PC-3 (cell line): ENCODE results near the gene INKA2.

Experiments used
- EZH2 ChIP-seq: fragments of 300-600 bp; sonication (generic); IDR thresholded peaks from one replicate; pipeline ENCODE4 v1.6.1; 2017; ENCODE audit warnings: antibody characterized with exemption, mild to moderate bottlenecking, low read length; ENCODE audit not compliant: unreplicated experiment
- EZH2phosphoT487 ChIP-seq: fragments of 300-600 bp; sonication (generic); IDR thresholded peaks from 2 replicates; pipeline ENCODE4 v1.6.1; 2018; ENCODE audit warnings: mild to moderate bottlenecking, antibody characterized with exemption, low read length, borderline replicate concordance
- TF ChIP-seq, protein P1 (sequence below): fragments of 300-600 bp; sonication (generic); conservative IDR thresholded peaks from 2 replicates; pipeline ENCODE4 v1.5.1; 2017; ENCODE audit warnings: antibody characterized with exemption, low read depth, mild to moderate bottlenecking, low read length

DNA sequence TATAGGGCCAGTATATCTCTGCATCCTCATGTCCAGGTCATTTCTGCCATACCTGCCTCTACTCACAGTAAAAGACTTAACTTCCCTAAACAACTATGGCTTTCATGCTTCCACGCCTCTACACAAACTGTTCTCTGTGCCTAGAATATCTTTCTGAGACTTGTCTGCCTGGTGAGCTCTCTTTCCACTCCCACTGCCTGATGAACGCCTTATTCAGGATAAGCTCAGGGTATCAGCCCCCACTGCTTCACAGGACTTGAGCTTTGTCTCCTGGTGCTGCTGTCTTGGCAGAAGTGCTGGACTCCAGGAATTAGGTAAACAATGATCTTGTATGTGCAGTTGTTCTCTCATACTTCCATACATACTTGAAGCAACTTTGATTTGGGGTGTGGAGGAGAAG is 11.7 kb upstream of the INKA2 start:
- TF ChIP-seq, protein P1, sequence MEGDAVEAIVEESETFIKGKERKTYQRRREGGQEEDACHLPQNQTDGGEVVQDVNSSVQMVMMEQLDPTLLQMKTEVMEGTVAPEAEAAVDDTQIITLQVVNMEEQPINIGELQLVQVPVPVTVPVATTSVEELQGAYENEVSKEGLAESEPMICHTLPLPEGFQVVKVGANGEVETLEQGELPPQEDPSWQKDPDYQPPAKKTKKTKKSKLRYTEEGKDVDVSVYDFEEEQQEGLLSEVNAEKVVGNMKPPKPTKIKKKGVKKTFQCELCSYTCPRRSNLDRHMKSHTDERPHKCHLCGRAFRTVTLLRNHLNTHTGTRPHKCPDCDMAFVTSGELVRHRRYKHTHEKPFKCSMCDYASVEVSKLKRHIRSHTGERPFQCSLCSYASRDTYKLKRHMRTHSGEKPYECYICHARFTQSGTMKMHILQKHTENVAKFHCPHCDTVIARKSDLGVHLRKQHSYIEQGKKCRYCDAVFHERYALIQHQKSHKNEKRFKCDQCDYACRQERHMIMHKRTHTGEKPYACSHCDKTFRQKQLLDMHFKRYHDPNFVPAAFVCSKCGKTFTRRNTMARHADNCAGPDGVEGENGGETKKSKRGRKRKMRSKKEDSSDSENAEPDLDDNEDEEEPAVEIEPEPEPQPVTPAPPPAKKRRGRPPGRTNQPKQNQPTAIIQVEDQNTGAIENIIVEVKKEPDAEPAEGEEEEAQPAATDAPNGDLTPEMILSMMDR = no peak
- TF ChIP-seq EZH2 (no peak), EZH2phosphoT487 (no peak)
